GM21529 (cell line): ENCODE measurements around the gene ARL5A.

Experiments used
- ATAC-seq: cut with Tn5 transposase; IDR thresholded peaks from one replicate; pipeline ENCODE4 v1.9.1; 2021; ENCODE audit not compliant: unreplicated experiment

Gene ARL5A

DNA sequence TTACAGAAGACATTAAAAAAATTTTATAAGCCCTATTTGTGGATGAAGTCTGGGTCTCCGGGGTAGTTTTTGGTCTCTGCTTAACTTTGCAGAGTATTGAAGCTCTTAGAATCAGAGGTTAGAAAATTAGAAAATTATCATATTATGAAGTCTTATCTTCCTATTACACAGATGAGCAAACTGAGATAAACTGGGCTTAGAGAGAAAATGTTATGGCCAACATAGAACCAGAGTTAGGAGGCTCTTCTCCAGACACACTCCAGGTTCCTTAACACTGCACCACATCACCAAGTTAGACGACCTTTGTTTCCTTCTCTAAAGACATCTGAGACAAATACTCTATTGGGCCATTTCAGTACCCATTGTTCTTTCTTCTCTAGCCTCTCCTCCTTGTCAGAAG lies 57.2 kb downstream of the ARL5A start:
- peak; percentile 20 for ATAC-seq

GRCh38 chr2:151769606-151770005 lies 58.6 kb downstream of the ARL5A start:
- no peak for ATAC-seq

GRCh38 chr2:151767536-151767935 lies 60.7 kb downstream of the ARL5A start:
- ATAC-seq, result no peak

- peak; percentile 55 for ATAC-seq
Observed at GRCh38 chr2:151766437-151767153, 61.6 kb downstream of the ARL5A start.

DNA sequence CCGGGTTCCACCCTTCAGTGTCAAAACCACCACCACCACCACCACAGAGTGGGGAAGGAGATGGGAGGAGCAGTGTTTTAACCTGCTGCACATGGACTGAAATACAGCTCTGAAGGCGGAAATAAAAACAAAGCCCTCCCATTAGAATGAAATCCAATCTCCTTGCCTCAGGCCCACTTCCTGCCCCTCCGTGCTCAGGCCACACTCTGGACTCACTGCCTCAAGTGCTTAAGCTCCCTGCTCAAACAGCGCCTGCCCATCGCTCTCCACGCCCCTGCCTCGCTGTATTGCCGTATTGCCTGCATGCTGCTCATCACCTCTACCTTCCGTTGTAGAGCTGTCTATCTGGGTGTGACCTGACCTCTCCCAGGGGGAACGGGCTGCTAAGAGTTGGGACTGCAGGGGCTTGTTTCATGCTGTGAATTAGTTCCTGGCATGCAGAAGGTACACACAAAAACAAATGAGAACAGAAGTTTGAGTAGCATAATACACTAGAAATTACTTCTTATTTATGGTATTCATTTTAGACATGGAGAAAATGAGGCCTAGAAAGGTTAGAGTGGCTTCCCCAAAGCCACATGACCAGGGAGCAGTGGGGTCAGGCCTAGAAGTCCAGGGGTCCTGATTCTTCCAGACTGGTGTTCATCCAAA lies 62.3 kb downstream of the ARL5A start:
- ATAC-seq, result no peak

DNA sequence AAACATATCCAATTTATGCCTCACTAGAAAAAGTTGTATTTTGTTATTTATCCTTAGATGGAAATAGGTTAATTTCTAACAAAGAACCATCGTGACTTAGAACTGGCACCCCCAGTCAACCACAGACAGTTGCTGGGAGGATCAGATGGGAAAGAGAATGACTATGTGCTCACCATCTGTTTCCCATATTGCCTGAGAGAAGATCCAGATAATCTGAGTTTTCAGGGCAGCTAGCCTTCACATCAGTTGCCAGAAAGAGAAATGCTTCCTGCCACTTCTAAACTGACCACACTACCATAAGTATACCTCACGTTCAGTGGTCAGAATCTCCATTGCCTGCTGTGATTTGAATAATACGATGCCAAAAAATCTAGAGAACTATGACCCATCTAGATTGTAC lies 65.5 kb downstream of the ARL5A start:
- ATAC-seq, result no peak

DNA sequence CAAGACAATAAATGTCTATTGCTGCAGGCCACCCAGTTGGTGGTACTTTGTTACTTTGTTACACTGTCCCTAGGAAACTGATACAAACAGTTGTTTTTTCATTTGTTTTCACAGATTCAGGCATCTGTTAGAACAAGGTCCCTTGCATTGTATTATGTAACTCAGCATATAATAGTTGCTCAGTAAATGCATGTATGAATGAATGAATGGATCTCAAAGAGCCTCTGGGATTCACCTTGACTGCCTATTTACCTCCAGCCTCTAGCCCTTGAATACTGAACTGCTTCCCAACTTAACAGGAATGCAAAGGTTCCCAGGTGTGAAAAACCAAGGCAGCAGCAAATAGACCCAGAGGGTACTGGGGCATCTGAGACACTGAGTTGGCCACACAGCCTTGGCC lies 66.5 kb downstream of the ARL5A start:
- no peak for ATAC-seq

DNA sequence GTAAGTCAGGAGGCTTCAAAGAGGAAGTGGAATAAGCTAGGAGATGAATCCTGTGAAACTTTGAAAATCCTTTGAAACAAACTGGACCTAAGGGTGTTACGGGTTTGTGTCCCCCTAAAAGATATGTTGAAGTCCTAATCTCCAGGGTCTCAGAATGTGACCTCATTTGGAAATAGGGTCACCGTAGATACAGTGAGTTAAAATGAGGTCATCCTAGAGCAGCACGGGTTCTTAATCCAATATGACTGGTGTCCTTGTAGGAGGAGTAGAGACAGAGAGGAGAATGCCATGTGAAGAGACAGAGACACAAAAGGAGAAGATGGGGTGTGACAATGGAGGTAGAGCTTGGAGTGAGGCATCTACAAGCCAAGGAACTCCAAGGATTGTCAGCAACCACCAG lies 67.0 kb downstream of the ARL5A start:
- ATAC-seq, result no peak

DNA sequence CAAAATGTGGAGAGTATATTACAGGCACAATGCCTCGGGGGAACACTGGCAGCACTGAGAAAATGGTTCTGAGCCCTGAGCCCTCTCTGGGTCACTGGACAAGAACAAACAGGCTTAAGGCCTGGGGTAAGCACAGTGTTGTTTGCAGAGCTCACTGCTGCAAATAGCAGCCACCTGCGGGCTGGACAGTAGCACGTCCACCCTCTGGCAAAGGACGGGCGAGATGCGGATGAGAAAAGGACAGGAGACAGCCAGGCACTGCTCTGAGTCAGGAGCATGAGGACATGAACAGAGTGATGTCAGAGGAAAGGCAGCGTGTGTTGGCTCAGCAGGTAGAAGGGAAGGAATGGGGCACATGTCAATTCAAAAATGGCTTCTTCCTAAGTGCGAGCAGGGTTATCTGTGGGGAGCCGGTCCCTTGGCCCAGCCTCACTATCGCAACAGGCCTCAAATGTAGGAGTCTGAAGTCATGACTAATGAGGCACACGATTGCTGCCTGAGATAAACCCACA lies 68.0 kb downstream of the ARL5A start:
- ATAC-seq, result no peak

DNA sequence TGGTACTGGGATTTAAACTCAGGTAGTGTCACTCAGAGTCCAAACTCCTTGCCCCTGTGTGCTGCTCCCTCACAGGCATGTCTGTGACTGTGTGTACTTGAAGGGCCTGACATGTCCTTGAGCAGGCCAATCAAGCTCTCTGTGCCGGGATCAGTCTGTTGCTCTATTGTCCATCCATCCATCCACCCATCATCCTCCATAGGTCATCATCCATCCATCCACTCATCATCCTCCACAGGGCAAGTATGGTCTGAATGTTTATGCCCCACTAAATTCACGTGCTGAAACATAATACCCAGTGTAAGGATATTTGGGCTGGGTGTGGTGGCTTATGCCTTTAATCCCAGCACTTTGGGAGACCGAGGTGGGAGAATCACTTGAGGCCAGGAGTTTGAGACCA lies 69.5 kb downstream of the ARL5A start:
- ATAC-seq, result no peak

DNA sequence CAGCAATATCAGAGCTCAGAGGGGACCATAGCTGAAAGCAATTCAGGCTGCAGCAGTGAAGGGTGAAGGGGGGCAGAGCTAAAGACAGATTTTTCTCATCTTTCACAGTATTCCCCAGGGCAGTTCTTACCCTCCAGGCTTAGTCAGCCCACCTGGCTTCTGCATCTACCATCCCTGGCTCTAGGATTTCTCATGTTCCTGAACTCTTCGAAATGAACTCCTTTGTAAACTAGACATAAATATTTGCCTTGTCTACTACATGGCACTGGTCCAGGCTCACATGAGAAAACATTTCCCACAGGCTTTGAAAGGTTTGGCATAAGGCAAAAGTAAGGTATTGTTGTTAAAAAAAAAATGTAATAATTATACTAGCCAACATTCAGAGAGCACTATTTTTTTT lies 70.4 kb downstream of the ARL5A start:
- no peak for ATAC-seq

GRCh38 chr2:151756820-151757219 lies 71.4 kb downstream of the ARL5A start:
- ATAC-seq, result no peak

- no peak for ATAC-seq
Observed at GRCh38 chr2:151754253-151754897, 73.8 kb downstream of the ARL5A start.

DNA sequence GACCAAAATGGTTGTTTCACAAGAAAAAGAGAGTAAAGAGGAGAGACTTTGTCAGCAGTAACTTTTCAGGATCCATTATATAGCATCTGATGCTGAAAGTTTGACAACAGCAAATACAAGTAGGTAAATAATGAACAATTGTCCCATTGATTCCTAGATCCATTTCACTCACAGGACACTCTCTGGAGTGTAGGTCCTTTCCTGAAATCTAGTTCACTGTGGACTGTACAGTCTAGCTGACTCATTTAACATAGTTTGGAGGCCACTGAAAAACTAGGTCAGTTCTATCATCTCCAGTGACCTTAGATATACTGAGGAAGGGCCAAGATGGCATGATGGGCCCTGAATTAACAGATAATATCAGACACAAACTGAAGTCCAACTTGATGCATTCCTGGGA lies 74.7 kb downstream of the ARL5A start:
- ATAC-seq, result no peak
